Neural cell (in vitro differentiated cells): ENCODE results near the gene CMPK2. TPM values are rescaled to one million over a fixed set of nuclear protein-coding genes. Genes with fewer than 3 reads are reported as not detected.

Experiments used
- H2AFZ ChIP-seq: fragments of 200-600, 300-800 bp; sonication (generic), shearing (Covaris generic); 2 replicates; pipeline ENCODE4 v1.6.0; 2014; ENCODE audit warnings: low read depth, mild to moderate bottlenecking, antibody characterized with exemption, low read length, moderate library complexity
- H3F3A ChIP-seq: fragments of 200-600 bp; shearing (Covaris generic); 2 replicates; pipeline ENCODE4 v1.6.1; 2016; ENCODE audit warnings: mild to moderate bottlenecking, moderate library complexity, mixed read lengths, antibody characterized with exemption, low read length; ENCODE audit not compliant: insufficient read depth, poor library complexity, severe bottlenecking
- H3K27ac ChIP-seq: fragments of 200-600, 300-800 bp; sonication (generic), shearing (Covaris generic); 2 replicates; pipeline ENCODE4 v1.5.1; 2014; ENCODE audit warnings: mild to moderate bottlenecking, low read length, moderate library complexity
- H3K27me3 ChIP-seq: fragments of 300-800, 200-600 bp; sonication (generic), shearing (Covaris generic); 2 replicates; pipeline ENCODE4 v1.6.0; 2014; ENCODE audit warnings: mild to moderate bottlenecking, low read depth, low read length, moderate library complexity; ENCODE audit not compliant: insufficient read depth
- H3K36me3 ChIP-seq: fragments of 300-800, 200-600 bp; sonication (generic), shearing (Covaris generic); 2 replicates; pipeline ENCODE4 v1.5.1; 2014; ENCODE audit warnings: mild to moderate bottlenecking, antibody characterized with exemption, low read length, moderate library complexity; ENCODE audit not compliant: insufficient read depth
- H3K4me2 ChIP-seq: fragments of 300-800, 200-600 bp; sonication (generic), shearing (Covaris generic); 2 replicates; pipeline ENCODE4 v1.6.0; 2014; ENCODE audit warnings: mild to moderate bottlenecking, low read length
- H3K4me3 ChIP-seq: fragments of 300-800, 200-600 bp; sonication (generic), shearing (Covaris generic); 2 replicates; pipeline ENCODE4 v1.5.1; 2014; ENCODE audit warnings: mild to moderate bottlenecking, low read length, moderate library complexity
- H3K79me2 ChIP-seq: fragments of 200-600 bp; shearing (Covaris generic); replicated peaks from 2 replicates; pipeline ENCODE4 v1.6.0; 2014; ENCODE audit warnings: mild to moderate bottlenecking, low read length, moderate library complexity; ENCODE audit not compliant: insufficient read depth
- H3K9ac ChIP-seq: fragments of 300-800, 200-600 bp; sonication (generic), shearing (Covaris generic); 2 replicates; pipeline ENCODE4 v1.6.1; 2016; ENCODE audit warnings: mild to moderate bottlenecking, low read length, mixed read lengths
- H3K9me2 ChIP-seq: fragments of 200-600 bp; shearing (Covaris generic); 2 replicates; pipeline ENCODE4 v1.6.1; 2016; ENCODE audit warnings: mild to moderate bottlenecking, low read length, mixed read lengths; ENCODE audit not compliant: insufficient read depth
- H3K9me3 ChIP-seq: fragments of 200-600, 300-800 bp; sonication (generic), shearing (Covaris generic); 2 replicates; pipeline ENCODE4 v1.6.1; 2016; ENCODE audit warnings: mild to moderate bottlenecking, mixed run types, low read length, moderate library complexity, mixed read lengths
- H4K20me1 ChIP-seq: fragments of 200-600 bp; shearing (Covaris generic); 2 replicates; pipeline ENCODE4 v1.6.1; 2016; ENCODE audit warnings: mild to moderate bottlenecking, mixed run types; ENCODE audit not compliant: insufficient read depth
- CTCF ChIP-seq: fragments of 450-650 bp; IDR thresholded peaks from 2 replicates; pipeline ENCODE4 v1.5.1; 2014; ENCODE audit warnings: antibody characterized with exemption, mild to moderate bottlenecking, moderate library complexity; ENCODE audit not compliant: poor library complexity, severe bottlenecking
- EP300 ChIP-seq: fragments of 450-650 bp; conservative IDR thresholded peaks from 2 replicates; pipeline ENCODE4 v1.6.1; 2014; ENCODE audit warnings: antibody characterized with exemption, mild to moderate bottlenecking, moderate library complexity; ENCODE audit not compliant: poor library complexity, severe bottlenecking
- EZH2 ChIP-seq: fragments of 200-600, 300-800 bp; shearing (Covaris generic), sonication (generic); IDR thresholded peaks from 2 replicates; pipeline ENCODE4 v1.6.1; 2014; ENCODE audit warnings: antibody characterized with exemption, low read length, borderline replicate concordance, mild to moderate bottlenecking; ENCODE audit not compliant: insufficient read depth, poor library complexity, severe bottlenecking
- MXI1 ChIP-seq: fragments of 450-650 bp; conservative IDR thresholded peaks from 2 replicates; pipeline ENCODE4 v1.6.1; 2014; ENCODE audit warnings: antibody characterized with exemption, mild to moderate bottlenecking; ENCODE audit not compliant: poor library complexity, severe bottlenecking
- POLR2AphosphoS5 ChIP-seq: IDR thresholded peaks from 2 replicates; pipeline ENCODE4 v1.6.1; 2012
- RAD21 ChIP-seq: fragments of 450-650 bp; conservative IDR thresholded peaks from 2 replicates; pipeline ENCODE4 v1.6.1; 2014; ENCODE audit warnings: antibody characterized with exemption, mild to moderate bottlenecking, moderate library complexity
- REST ChIP-seq: IDR thresholded peaks from 2 replicates; pipeline ENCODE4 v1.6.1; 2012; ENCODE audit warnings: borderline replicate concordance
- SMC3 ChIP-seq: fragments of 450-650 bp; conservative IDR thresholded peaks from 2 replicates; pipeline ENCODE4 v1.6.1; 2014; ENCODE audit warnings: antibody characterized with exemption, mild to moderate bottlenecking, moderate library complexity; ENCODE audit not compliant: poor library complexity
- TAF1 ChIP-seq: IDR thresholded peaks from 2 replicates; pipeline ENCODE4 v1.6.1; 2012; ENCODE audit warnings: low read depth
- polyA plus RNA-seq: library from polyadenylated mRNA; depleted of rRNA; stranded (reverse); fragments of >200 nt; gene quantifications from 2 replicates; pipeline ENCODE4 v1.2.3, GENCODE V29; 2014

CMPK2 gene
- polyA plus RNA-seq, 1 donor from 2014 or later, result 6.5 TPM

- Histone ChIP-seq H3K9ac (no peak overlapping the region), H3K36me3 (no peaks in the 10 kb centered on the region), H3K79me2 (no peaks in the 10 kb centered on the region), H3K9me2 (no peaks in the 10 kb centered on the region), H3K27ac (no peak overlapping the region), H3K4me2 (no peak overlapping the region), H4K20me1 (no peaks in the 10 kb centered on the region), H3K4me3 (no peak overlapping the region), H3K27me3 (no peaks in the 10 kb centered on the region), H3K9me3 (no peaks in the 10 kb centered on the region), H3F3A (peaks cover 3% of the 10 kb centered on the region), H2AFZ (no peak overlapping the region)
- no peak for TF ChIP-seq CTCF
- TF ChIP-seq REST, result no peak
- no peak for TF ChIP-seq RAD21
- no peak for TF ChIP-seq EP300
- no peak for TF ChIP-seq TAF1
Measured at GRCh38 chr2:6856548-6856920, 9.2 kb downstream of the CMPK2 start.

- Histone ChIP-seq H3K36me3 (no peaks in the 10 kb centered on the region), H3K9me2 (no peaks in the 10 kb centered on the region), H3K9me3 (no peaks in the 10 kb centered on the region), H3K27ac (no peak overlapping the region), H3K9ac (no peak overlapping the region), H3K4me3 (no peak overlapping the region), H3K4me2 (no peak overlapping the region), H3K79me2 (no peaks in the 10 kb centered on the region), H3K27me3 (no peaks in the 10 kb centered on the region), H4K20me1 (no peaks in the 10 kb centered on the region), H3F3A (peaks cover 3% of the 10 kb centered on the region), H2AFZ (no peak overlapping the region)
- TF ChIP-seq CTCF (no peak), SMC3 (no peak), EP300 (no peak), RAD21 (no peak), EZH2 (no peak), POLR2AphosphoS5 (no peak), TAF1 (no peak), REST (no peak), MXI1 (no peak)
Measured at GRCh38 chr2:6855860-6856547, 9.7 kb downstream of the CMPK2 start.
